Endothelial cell of umbilical vein (primary cell): Measurements from ENCODE around the gene TSPAN5. TPM values are rescaled to one million over a fixed set of nuclear protein-coding genes. Genes with fewer than 3 reads are reported as not detected.

ENCODE experiments used
- BruUV-seq: library from RNA; stranded (reverse); fragments of 400-500 nt; replicated peaks from 2 replicates; lab custom pipeline; 2021; lab: Mats Ljungman, UMichigan
- CTCF ChIA-PET: fragments of 300-600, 350-600 bp; sonication (Branson Sonifier 250); formaldehyde crosslinking; loops from one replicate; lab custom pipeline; 2021; ENCODE audit warnings: antibody characterized with exemption, inconsistent platforms; lab: Charles Lee
- POLR2A ChIA-PET: fragments of 300-600, 350-600 bp; sonication (Branson Sonifier 250); formaldehyde crosslinking; loops from one replicate; lab custom pipeline; 2021; ENCODE audit warnings: antibody characterized with exemption, inconsistent platforms; lab: Charles Lee
- DNase-seq: peaks from one replicate; pipeline ENCODE4 v3.0.0-alpha.2; 2011; ENCODE audit warnings: low read depth, low spot score
- FAIRE-seq: peaks from 2 replicates; lab custom pipeline; 2011; peaks lifted over from hg19 to GRCh38; lab: Jason Lieb, UNC
- H2AFZ ChIP-seq: 2 replicates; pipeline ENCODE4 v1.6.0; 2012; ENCODE audit warnings: low read depth, low read length, control low read depth, inconsistent platforms
- H3K27ac ChIP-seq: 2 replicates; pipeline ENCODE4 v1.5.1; 2011; ENCODE audit warnings: low read depth, mild to moderate bottlenecking, control low read depth, low read length, moderate library complexity; ENCODE audit not compliant: insufficient read depth
- H3K27me3 ChIP-seq, 2 experiments: 2 replicates each; pipeline versions ENCODE4 v1.6.0 to v1.6.1; 2011; ENCODE audit warnings: low read length in 2 of 2, mixed read lengths in 1 of 2; ENCODE audit not compliant: control insufficient read depth in 2 of 2, insufficient read depth in 2 of 2
- H3K36me3 ChIP-seq, 2 experiments: 2 replicates in 1 of 2; 3 replicates in 1 of 2; pipeline ENCODE4 v1.5.1; 2011; ENCODE audit warnings: low read length in 2 of 2, mild to moderate bottlenecking in 1 of 2, moderate library complexity in 1 of 2; ENCODE audit not compliant: control insufficient read depth in 2 of 2, insufficient read depth in 2 of 2; ENCODE audit errors: extremely low read depth in 1 of 2
- H3K4me1 ChIP-seq: 3 replicates; pipeline ENCODE4 v1.5.1; 2011; ENCODE audit warnings: mild to moderate bottlenecking, low read length; ENCODE audit not compliant: control insufficient read depth, insufficient read depth; ENCODE audit errors: extremely low read depth
- H3K4me2 ChIP-seq: 2 replicates; pipeline ENCODE4 v1.6.1; 2011; ENCODE audit warnings: low read length, control low read depth, mixed read lengths; ENCODE audit not compliant: insufficient read depth
- H3K4me3 ChIP-seq, 3 experiments: fragments of 200-600 bp in 1 of 3; sonication (generic), shearing (Covaris generic) in 1 of 3; replicated peaks in 1 of 3; 2 replicates each; pipeline ENCODE4 v1.5.1; 2011 to 2016; ENCODE audit warnings: control low read depth in 3 of 3, low read length in 3 of 3, mild to moderate bottlenecking in 2 of 3, inconsistent platforms in 1 of 3, low read depth in 1 of 3, moderate library complexity in 1 of 3; ENCODE audit not compliant: insufficient read depth in 1 of 3
- H3K79me2 ChIP-seq: 2 replicates; pipeline ENCODE4 v1.6.0; 2012; ENCODE audit warnings: low read length, inconsistent platforms; ENCODE audit not compliant: control insufficient read depth, insufficient read depth
- H3K9ac ChIP-seq: replicated peaks from 2 replicates; pipeline ENCODE3; 2011; ENCODE audit warnings: low read length, control low read depth; ENCODE audit not compliant: insufficient read depth; ENCODE audit errors: extremely low read depth
- H3K9me1 ChIP-seq: replicated peaks from 3 replicates; pipeline ENCODE4 v1.6.0; 2011; ENCODE audit warnings: mild to moderate bottlenecking, low read length; ENCODE audit not compliant: control insufficient read depth, insufficient read depth; ENCODE audit errors: extremely low read depth
- H3K9me3 ChIP-seq: replicated peaks from 2 replicates; pipeline ENCODE4 v1.5.1; 2012; ENCODE audit warnings: low read length, inconsistent platforms; ENCODE audit not compliant: control insufficient read depth, insufficient read depth
- H4K20me1 ChIP-seq: replicated peaks from 2 replicates; pipeline ENCODE3; 2011; ENCODE audit warnings: mild to moderate bottlenecking, low read length; ENCODE audit not compliant: control insufficient read depth, insufficient read depth; ENCODE audit errors: extremely low read depth
- CTCF ChIP-seq, 2 donors: IDR thresholded peaks; 1 replicate in 1 of 2; 2 replicates in 1 of 2; pipeline ENCODE4 v1.5.1; 2011; ENCODE audit warnings: low read length in 2 of 2, mild to moderate bottlenecking in 2 of 2, moderate library complexity in 2 of 2, control low read depth in 1 of 2, inconsistent platforms in 1 of 2, low read depth in 1 of 2; ENCODE audit not compliant: insufficient read depth in 1 of 2; ENCODE audit errors: extremely low read depth in 1 of 2
- EZH2 ChIP-seq: IDR thresholded peaks from 2 replicates; pipeline ENCODE4 v1.6.1; 2012; ENCODE audit warnings: borderline replicate concordance, low read depth, mild to moderate bottlenecking, moderate library complexity, low read length, inconsistent platforms; ENCODE audit not compliant: severe bottlenecking
- FOS ChIP-seq: IDR thresholded peaks from 2 replicates; pipeline ENCODE4 v1.6.1; 2011; ENCODE audit warnings: mild to moderate bottlenecking, low read length, moderate library complexity, borderline replicate concordance; ENCODE audit not compliant: insufficient read depth
- GATA2 ChIP-seq: IDR thresholded peaks from 2 replicates; pipeline ENCODE4 v1.7.0; 2011; ENCODE audit warnings: low read depth, mild to moderate bottlenecking, moderate library complexity, mixed read lengths, low read length; ENCODE audit not compliant: insufficient read length, insufficient read depth
- JUN ChIP-seq: IDR thresholded peaks from 2 replicates; pipeline ENCODE4 v1.6.1; 2011; ENCODE audit warnings: borderline replicate concordance, low read depth; ENCODE audit not compliant: insufficient read length, insufficient read depth
- MYC ChIP-seq: IDR thresholded peaks from one replicate; pipeline ENCODE4 v1.6.1; 2011; ENCODE audit warnings: mild to moderate bottlenecking, low read depth, low read length
- POLR2A ChIP-seq: IDR thresholded peaks from 2 replicates; pipeline ENCODE4 v1.6.1; 2012; ENCODE audit warnings: low read depth, mild to moderate bottlenecking, control low read depth, low read length
- POLR2AphosphoS5 ChIP-seq: IDR thresholded peaks from 2 replicates; pipeline ENCODE4 v1.6.1; 2012; ENCODE audit warnings: low read depth, mild to moderate bottlenecking, control low read depth, low read length, moderate library complexity; ENCODE audit not compliant: insufficient read depth
- dilution Hi-C: fragments of 300-500 bp; cut with MboI; formaldehyde crosslinking; loops from one replicate; pipeline ENCODE4 v1.15.0; 2019; ENCODE audit warnings: low sequenced_read_pairs; ENCODE audit not compliant: extremely low pct_ligation_motif_present
- intact Hi-C: fragments of 100-400 bp; cut with micrococcal nuclease; formaldehyde crosslinking; loops from one replicate; pipeline ENCODE4 v1.10.0; 2022
- polyA plus RNA-seq, 4 experiments: library from polyadenylated mRNA; depleted of rRNA in 3 of 4; stranded (reverse) in 3 of 4; unstranded in 1 of 4; fragments of >200 nt; gene quantifications; 2 replicates each; pipeline versions ENCODE4 v1.2.1 to v1.2.3, GENCODE V29; 2011 to 2012; ENCODE audit warnings: missing spikeins in 1 of 4
- total RNA-seq: library from RNA; stranded (reverse); gene quantifications from 2 replicates; pipeline ENCODE4 v1.2.3, GENCODE V29; 2021
- TF ChIP-seq, protein P1 (sequence below): IDR thresholded peaks from 2 replicates; pipeline ENCODE4 v1.6.1; 2011; ENCODE audit not compliant: insufficient read depth, insufficient read length

TSPAN5 gene
- total and polyA plus RNA-seq, 2 donors (not counting 3 experiments of a cell fraction or from before 2014, with no cell fraction given) = 45.1 to 50.2 TPM

- Histone ChIP-seq H3K9ac (no peak overlapping the region), H3K4me1 (peaks cover 13% of the 10 kb centered on the region), H2AFZ (no peak overlapping the region), H4K20me1 (no peaks in the 10 kb centered on the region), H3K4me3 (no peak overlapping the region), H3K9me1 (no peaks in the 10 kb centered on the region), H3K9me3 (no peaks in the 10 kb centered on the region), H3K27ac (no peak overlapping the region), H3K79me2 (no peaks in the 10 kb centered on the region), H3K27me3 (no peaks in the 10 kb centered on the region), H3K4me2 (no peak overlapping the region), H3K36me3 (no peaks in the 10 kb centered on the region)
- no peak for DNase-seq
- POLR2A ChIA-PET = no interaction called here
- FAIRE-seq = no peak
- CTCF ChIA-PET = interaction anchor here (1.0 kb wide), 1 partner anchor 15 kb away, joined by 3 read pairs; no protein-coding TSS in a partner anchor
- intact Hi-C loops (no loop called here), dilution Hi-C loops (no loop called here)
- TF ChIP-seq EZH2 (no peak), POLR2A (no peak), POLR2AphosphoS5 (no peak), GATA2 (no peak)
- TF ChIP-seq, protein P1, sequence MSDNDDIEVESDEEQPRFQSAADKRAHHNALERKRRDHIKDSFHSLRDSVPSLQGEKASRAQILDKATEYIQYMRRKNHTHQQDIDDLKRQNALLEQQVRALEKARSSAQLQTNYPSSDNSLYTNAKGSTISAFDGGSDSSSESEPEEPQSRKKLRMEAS = no peak
- BruUV-seq = no TSS peak
These were observed 6.5 kb upstream of the TSPAN5 start for GRCh38 chr4:98664959-98665358.

- no peak overlapping the region for H3K4me2 ChIP-seq
- no peak overlapping the region for H2AFZ ChIP-seq
- ChIA-PET CTCF (no interaction called here), POLR2A (no interaction called here)
- H3K27ac ChIP-seq = no peak overlapping the region
- H3K36me3 ChIP-seq = no peaks in the 10 kb centered on the region
- no peaks in the 10 kb centered on the region for H3K79me2 ChIP-seq
- H3K9me1 ChIP-seq = no peaks in the 10 kb centered on the region
- DNase-seq (no peak), FAIRE-seq (no peak)
- intact Hi-C loops = no loop called here
- dilution Hi-C loops = no loop called here
- TF ChIP-seq POLR2A = no peak
- TF ChIP-seq CTCF (IDR thresholded peaks at IDR 0.05; ENCODE audit: extremely low read depth in 1 of 2, insufficient read depth in 1 of 2, low read depth in 1 of 2, low read length in 2 of 2) = no peak
- TF ChIP-seq MYC = no peak
- TF ChIP-seq EZH2 = no peak
- no peak for TF ChIP-seq POLR2AphosphoS5
- TF ChIP-seq, protein P1 = no peak
- no peak for TF ChIP-seq FOS
- no peak for TF ChIP-seq JUN
- TF ChIP-seq GATA2 = no peak
- no peaks in the 10 kb centered on the region for H3K27me3 ChIP-seq
- peaks cover 24% of the 10 kb centered on the region for H3K4me1 ChIP-seq
- no peak overlapping the region for H3K9ac ChIP-seq
- H4K20me1 ChIP-seq = no peaks in the 10 kb centered on the region
- H3K9me3 ChIP-seq = no peaks in the 10 kb centered on the region
- BruUV-seq = no TSS peak
- no peak overlapping the region for H3K4me3 ChIP-seq
These were observed 5.0 kb upstream of the TSPAN5 start for GRCh38 chr4:98663226-98664006.
